BE2C (cell line): ENCODE data around the gene AAMP.
"Not testable (repeated sequence)": the region's sequence is repeated elsewhere in the genome, so short reads cannot be mapped to it uniquely, and the experiment has no call there.

Experiments
- DNase-seq: peaks from one replicate; pipeline ENCODE4 v3.0.0-alpha.2; 2020
- H3K27me3 ChIP-seq: fragments of 250-450 bp; sonication (Bioruptor Pico); 2 replicates; pipeline ENCODE4 v1.5.1; 2020; ENCODE audit warnings: mild to moderate bottlenecking
- H3K36me3 ChIP-seq: fragments of 250-450 bp; sonication (Bioruptor Pico); 2 replicates; pipeline ENCODE4 v1.5.1; 2020; ENCODE audit warnings: mild to moderate bottlenecking
- H3K4me1 ChIP-seq: fragments of 250-450 bp; sonication (Bioruptor Pico); 2 replicates; pipeline ENCODE4 v1.5.1; 2020
- H3K4me3 ChIP-seq: 2 replicates; pipeline ENCODE4 v1.5.1; 2011; ENCODE audit warnings: low read depth, low read length
- H3K9me3 ChIP-seq: fragments of 250-450 bp; sonication (Bioruptor Pico); 2 replicates; pipeline ENCODE4 v1.5.1; 2020
- CTCF ChIP-seq: IDR thresholded peaks from 2 replicates; pipeline ENCODE4 v1.5.1; 2012; ENCODE audit warnings: mild to moderate bottlenecking, low read depth, low read length

AAMP gene

GRCh38 chr2:218277921-218278320, 8.0 kb upstream of the AAMP start:
- peaks cover 11% of the 10 kb centered on the region for H3K36me3 ChIP-seq
- no peak overlapping the region for H3K4me3 ChIP-seq
- no peaks in the 10 kb centered on the region for H3K4me1 ChIP-seq
- no peak for TF ChIP-seq CTCF
- DNase-seq, result no peak
- H3K27me3 ChIP-seq, result no peaks in the 10 kb centered on the region
- H3K9me3 ChIP-seq, result no peaks in the 10 kb centered on the region

GRCh38 chr2:218276986-218277755, 7.2 kb upstream of the AAMP start:
- DNase-seq, result no peak
- H3K4me3 ChIP-seq, result no peak overlapping the region
- peak; percentile 31 for TF ChIP-seq CTCF
- H3K4me1 ChIP-seq, result no peaks in the 10 kb centered on the region
- H3K27me3 ChIP-seq, result no peaks in the 10 kb centered on the region
- no peaks in the 10 kb centered on the region for H3K9me3 ChIP-seq
- H3K36me3 ChIP-seq, result peaks cover 11% of the 10 kb centered on the region

GRCh38 chr2:218275371-218276072, 5.6 kb upstream of the AAMP start:
- H3K36me3 ChIP-seq, result peaks cover 11% of the 10 kb centered on the region
- no peaks in the 10 kb centered on the region for H3K9me3 ChIP-seq
- no peak for TF ChIP-seq CTCF
- DNase-seq, result no peak
- no peak overlapping the region for H3K4me3 ChIP-seq
- no peaks in the 10 kb centered on the region for H3K27me3 ChIP-seq
- H3K4me1 ChIP-seq, result no peaks in the 10 kb centered on the region

- DNase-seq, result no peak
- TF ChIP-seq CTCF, result no peak
- Histone ChIP-seq H3K4me3 (no peak overlapping the region), H3K27me3 (no peaks in the 10 kb centered on the region), H3K9me3 (no peaks in the 10 kb centered on the region), H3K36me3 (peaks cover 11% of the 10 kb centered on the region), H3K4me1 (no peaks in the 10 kb centered on the region)
Observed at GRCh38 chr2:218274586-218274985, 4.6 kb upstream of the AAMP start.

GRCh38 chr2:218273908-218274249, 3.9 kb upstream of the AAMP start:
- DNase-seq, result no peak
- H3K36me3 ChIP-seq, result peaks cover 11% of the 10 kb centered on the region

GRCh38 chr2:218273214-218273907, 3.4 kb upstream of the AAMP start:
- not testable (repeated sequence) for DNase-seq, H3K27me3 ChIP-seq, H3K4me3 ChIP-seq, H3K9me3 ChIP-seq, H3K4me1 ChIP-seq
- peaks cover 11% of the 10 kb centered on the region for H3K36me3 ChIP-seq

More at GRCh38 chr2:218273908-218274249, 3.9 kb upstream of the AAMP start:
- H3K4me3 ChIP-seq, result no peak overlapping the region
- H3K27me3 ChIP-seq, result no peaks in the 10 kb centered on the region
- H3K4me1 ChIP-seq, result no peaks in the 10 kb centered on the region
- no peaks in the 10 kb centered on the region for H3K9me3 ChIP-seq
- TF ChIP-seq CTCF, result no peak
